ENCODE measurements around the gene NOL3. TPM values are rescaled to one million over a fixed set of nuclear protein-coding genes. Genes with fewer than 3 reads are reported as not detected.
"Not testable (repeated sequence)": the region's sequence is repeated elsewhere in the genome, so short reads cannot be mapped to it uniquely, and the experiment has no call there.

The NOL3 gene
- 10 to 100 TPM; 35.6 to 36.7 TPM for total RNA-seq

DNA sequence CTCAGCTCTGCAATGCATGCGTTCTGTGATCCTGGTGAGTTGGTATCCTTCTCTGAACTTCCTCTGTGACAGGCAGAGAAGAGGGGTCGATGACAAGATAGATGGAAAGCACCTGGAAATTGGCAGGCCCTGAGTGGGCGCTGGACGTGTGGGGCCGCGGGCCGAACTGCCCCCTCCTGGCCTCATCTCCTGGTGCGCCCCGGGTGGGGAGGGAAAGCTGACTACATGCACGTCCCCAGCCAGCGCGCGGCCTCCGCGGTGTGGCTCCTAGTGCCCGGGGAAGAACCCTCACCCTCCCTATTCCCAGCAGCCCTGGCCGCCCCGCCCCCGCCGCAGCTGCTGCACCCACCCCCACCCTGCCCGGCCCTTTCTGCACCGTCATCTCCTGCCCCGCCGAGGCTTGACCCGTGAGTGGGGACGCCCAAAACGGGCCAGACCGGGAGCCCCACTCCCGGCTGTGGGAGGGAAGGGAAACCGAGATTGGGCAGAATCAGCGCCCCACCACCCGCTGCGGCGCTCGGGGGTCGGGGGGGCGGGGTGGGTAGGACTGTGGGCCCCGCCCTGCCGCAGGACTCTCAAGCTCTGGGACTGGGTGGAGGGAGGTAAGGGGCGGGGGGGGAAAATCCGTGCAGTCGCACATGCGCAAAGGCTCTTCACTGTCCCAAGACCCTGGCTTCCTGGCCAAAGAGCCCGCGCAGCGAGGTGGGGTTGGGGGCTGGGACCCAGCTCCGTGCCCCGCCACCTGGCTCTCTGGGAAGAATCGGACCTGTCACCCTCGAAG lies at the start of gene NOL3:
Gene NOL3, plus strand, starts transcription at position 371 of the 781 bp plus-strand sequence.
- Mint-ChIP-seq H3K27ac (peak within 1 kb of the TSS; percentile 72), H3K4me1 (peaks cover 59% of the 10 kb centered on the region), H3K4me3 (peak within 1 kb of the TSS; percentile 74), H3K27me3 (peaks cover 44% of the 10 kb centered on the region), H3K9me3 (no peaks in the 10 kb centered on the region), H3K36me3 (ENCODE audit: low read depth) (peaks cover 40% of the 10 kb centered on the region)
- DNase-seq = peak; percentile 67
- POLR2A ChIA-PET = interaction anchor here (0.6 to 13.2 kb wide), 9 partner anchors 7 to 312 kb away, joined by 3 to 204 read pairs (median 3); partner anchors contain the start of genes E2F4, FBXL8, HSF4 and MATCAP1
- CTCF ChIA-PET = interaction anchor here (1.0 to 2.9 kb wide), 9 partner anchors 9 to 274 kb away, joined by 3 to 16 read pairs (median 5); partner anchors contain the start of genes FBXL8 and TRADD

DNA sequence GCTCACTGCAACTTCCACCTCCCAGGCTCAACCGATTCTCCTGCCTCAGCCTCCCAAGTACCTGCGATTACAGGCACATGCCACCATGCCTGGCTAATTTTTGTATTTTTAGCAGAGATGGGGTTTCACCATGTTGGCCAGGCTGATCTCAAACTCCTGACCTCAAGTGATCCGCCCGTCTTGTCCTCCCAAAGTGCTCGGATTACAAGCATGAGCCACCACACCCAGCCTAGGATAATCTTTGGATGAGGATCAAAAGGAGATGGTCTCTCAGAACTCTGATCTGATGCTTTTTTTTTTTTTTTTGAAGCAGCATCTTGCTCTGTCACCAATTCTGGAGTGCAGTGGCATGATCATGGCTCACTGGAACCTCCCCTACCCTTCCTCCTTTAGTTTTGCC lies 47.5 kb upstream of the NOL3 start:
- DNase-seq, H3K9me3 Mint-ChIP-seq, H3K4me3 Mint-ChIP-seq, H3K27me3 Mint-ChIP-seq, H3K4me1 Mint-ChIP-seq, CTCF ChIA-PET, POLR2A ChIA-PET, H3K27ac Mint-ChIP-seq: not testable (repeated sequence)
- peaks cover 30% of the 10 kb centered on the region for H3K36me3 Mint-ChIP-seq (ENCODE audit: low read depth)

DNA sequence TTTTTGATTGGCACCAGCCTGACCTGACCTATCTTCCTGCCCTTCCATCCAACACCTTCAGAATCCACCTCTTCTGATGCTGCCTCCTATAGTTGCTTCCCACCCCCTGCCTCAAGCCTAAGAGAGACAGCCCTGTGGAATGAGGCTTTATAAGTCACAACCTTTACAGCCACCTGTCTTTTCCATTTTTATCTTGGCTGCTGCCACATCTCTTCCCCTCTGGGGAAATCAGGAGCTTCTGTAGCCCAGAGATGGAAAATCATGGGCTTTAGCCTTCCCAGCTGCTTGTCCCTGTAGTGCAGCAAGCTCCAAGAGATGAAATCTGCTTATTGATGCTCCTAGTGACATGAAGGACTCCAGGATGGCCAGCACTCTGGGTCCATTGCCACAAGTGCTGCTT lies 41.9 kb upstream of the NOL3 start:
- H3K4me1 Mint-ChIP-seq = peaks cover 1% of the 10 kb centered on the region
- no peak overlapping the region for H3K4me3 Mint-ChIP-seq
- H3K27me3 Mint-ChIP-seq = no peaks in the 10 kb centered on the region
- no peaks in the 10 kb centered on the region for H3K9me3 Mint-ChIP-seq
- ChIA-PET POLR2A (interaction anchor here (0.7 kb wide), 1 partner anchor 234 kb away, joined by 3 read pairs; no protein-coding TSS in a partner anchor), CTCF (interaction anchor here (0.9 kb wide), 1 partner anchor 171 kb away, joined by 4 read pairs; no protein-coding TSS in a partner anchor)
- H3K27ac Mint-ChIP-seq = no peak overlapping the region
- peaks cover 32% of the 10 kb centered on the region for H3K36me3 Mint-ChIP-seq (ENCODE audit: low read depth)
- no peak for DNase-seq

DNA sequence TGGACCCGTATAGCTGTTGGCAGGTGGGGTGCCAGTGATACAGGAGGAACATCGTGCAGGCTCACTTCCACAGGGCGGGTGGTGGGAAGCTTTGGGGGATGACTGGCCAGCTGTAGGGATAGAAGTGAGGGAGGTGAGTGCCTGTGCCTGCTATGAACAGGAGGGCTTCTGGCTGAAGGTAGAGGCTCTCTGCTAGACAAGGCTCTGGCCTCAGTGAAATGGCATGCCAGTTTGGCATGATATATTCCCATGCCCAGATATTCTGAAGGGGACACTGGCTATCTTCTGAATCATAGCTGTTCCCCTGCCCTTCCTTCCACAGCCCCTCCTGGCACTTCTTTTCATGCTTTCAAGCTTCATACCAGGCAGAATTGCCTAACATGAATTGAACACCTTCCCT lies 41.5 kb upstream of the NOL3 start:
- H3K4me1 Mint-ChIP-seq = peaks cover 1% of the 10 kb centered on the region
- H3K36me3 Mint-ChIP-seq (ENCODE audit: low read depth) = peaks cover 28% of the 10 kb centered on the region
- no peak overlapping the region for H3K27ac Mint-ChIP-seq
- CTCF ChIA-PET = interaction anchor here (0.5 to 1.7 kb wide), 4 partner anchors 26 to 386 kb away, joined by 3 to 5 read pairs (median 4); partner anchors contain the start of gene CES3
- no peak for DNase-seq
- no peaks in the 10 kb centered on the region for H3K9me3 Mint-ChIP-seq
- H3K27me3 Mint-ChIP-seq = no peaks in the 10 kb centered on the region
- POLR2A ChIA-PET = interaction anchor here (0.7 kb wide), 1 partner anchor 234 kb away, joined by 3 read pairs; no protein-coding TSS in a partner anchor
- H3K4me3 Mint-ChIP-seq = no peak overlapping the region

DNA sequence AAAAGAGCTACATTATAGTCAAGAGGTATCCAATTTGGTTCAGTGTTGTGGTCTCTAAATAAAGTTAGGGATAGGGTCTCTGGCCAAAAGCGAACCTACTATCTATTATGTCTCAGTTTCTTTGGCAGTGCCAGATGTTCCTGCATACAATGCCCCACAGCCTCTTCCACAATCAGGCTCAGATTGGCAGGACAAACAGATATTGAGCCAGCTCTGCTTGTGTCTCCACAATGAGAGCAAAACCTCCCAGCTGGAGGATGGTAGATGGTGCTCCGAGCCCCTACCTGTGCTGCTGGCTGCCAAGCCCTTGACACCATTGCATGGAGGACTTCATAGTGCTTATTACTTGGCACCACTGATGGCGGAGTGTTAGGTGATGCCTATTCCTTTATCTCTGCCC lies 40.9 kb upstream of the NOL3 start:
- H3K9me3 Mint-ChIP-seq = no peaks in the 10 kb centered on the region
- H3K27ac Mint-ChIP-seq = no peak overlapping the region
- ChIA-PET CTCF (interaction anchor here (0.5 to 1.7 kb wide), 5 partner anchors 10 to 385 kb away, joined by 3 to 5 read pairs (median 4); partner anchors contain the start of gene CES3), POLR2A (no interaction called here)
- DNase-seq = no peak
- peaks cover 1% of the 10 kb centered on the region for H3K4me1 Mint-ChIP-seq
- H3K4me3 Mint-ChIP-seq = no peak overlapping the region
- no peaks in the 10 kb centered on the region for H3K27me3 Mint-ChIP-seq
- peaks cover 25% of the 10 kb centered on the region for H3K36me3 Mint-ChIP-seq (ENCODE audit: low read depth)

DNA sequence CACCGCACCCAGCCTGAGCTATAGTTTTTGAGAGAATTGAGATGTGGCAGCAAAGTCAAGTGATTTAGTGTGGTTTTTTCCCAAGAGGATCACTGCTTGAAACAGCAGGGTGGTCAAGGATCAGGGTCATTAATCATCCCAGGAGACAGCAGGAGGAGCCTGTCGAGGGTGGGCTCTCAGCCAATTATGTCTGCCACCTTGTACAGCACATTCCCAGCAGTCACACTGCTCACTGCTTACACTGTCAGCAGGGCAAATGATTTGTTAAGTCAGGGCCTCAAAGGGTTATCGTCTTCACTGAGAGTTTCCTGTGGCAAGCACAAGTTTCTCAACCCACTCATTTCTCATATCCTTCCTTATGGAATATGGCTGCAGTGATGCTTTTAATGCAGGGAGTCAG lies 32.7 kb upstream of the NOL3 start:
- DNase-seq = no peak
- H3K27me3 Mint-ChIP-seq = no peaks in the 10 kb centered on the region
- CTCF ChIA-PET = interaction anchor here (3.5 kb wide), 1 partner anchor 18 kb away, joined by 19 read pairs; no protein-coding TSS in a partner anchor
- H3K9me3 Mint-ChIP-seq = no peaks in the 10 kb centered on the region
- peaks cover 37% of the 10 kb centered on the region for H3K36me3 Mint-ChIP-seq (ENCODE audit: low read depth)
- no peaks in the 10 kb centered on the region for H3K4me1 Mint-ChIP-seq
- H3K4me3 Mint-ChIP-seq = no peak overlapping the region
- POLR2A ChIA-PET = interaction anchor here (1.3 kb wide), 2 partner anchors 13 to 107 kb away, joined by 3 read pairs; partner anchors contain the start of gene B3GNT9
- H3K27ac Mint-ChIP-seq = no peak overlapping the region

DNA sequence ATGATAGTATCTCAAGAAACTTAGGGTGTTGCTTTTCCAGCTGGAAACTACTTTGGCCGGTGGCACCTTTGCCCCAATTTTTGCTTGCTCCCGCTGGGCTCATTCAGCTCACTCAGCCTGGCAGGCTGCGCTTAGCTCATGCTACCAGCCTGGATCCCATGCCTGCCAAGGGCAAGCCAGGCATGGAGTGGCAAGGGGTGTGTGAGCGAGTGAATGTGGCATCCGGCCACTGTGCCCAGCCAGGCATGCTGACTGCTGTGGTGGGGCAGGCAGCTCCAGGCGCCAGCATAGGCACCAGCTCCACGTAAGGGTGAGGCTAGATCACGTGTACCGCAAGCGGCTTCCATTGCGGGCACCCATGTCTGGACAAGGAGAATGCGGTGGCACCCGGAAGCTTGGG lies 28.9 kb upstream of the NOL3 start:
- H3K27ac Mint-ChIP-seq = no peak overlapping the region
- no peaks in the 10 kb centered on the region for H3K9me3 Mint-ChIP-seq
- no peak overlapping the region for H3K4me3 Mint-ChIP-seq
- H3K36me3 Mint-ChIP-seq (ENCODE audit: low read depth) = peaks cover 38% of the 10 kb centered on the region
- ChIA-PET POLR2A (interaction anchor here (0.8 to 2.8 kb wide), 5 partner anchors 10 to 111 kb away, joined by 3 to 10 read pairs (median 6); partner anchors contain the start of genes FBXL8, PHAF1 and TRADD), CTCF (interaction anchor here (0.9 to 2.2 kb wide), 3 partner anchors 9 to 123 kb away, joined by 3 to 10 read pairs (median 4); partner anchors contain the start of gene B3GNT9)
- no peak for DNase-seq
- H3K4me1 Mint-ChIP-seq = no peaks in the 10 kb centered on the region
- no peaks in the 10 kb centered on the region for H3K27me3 Mint-ChIP-seq

DNA sequence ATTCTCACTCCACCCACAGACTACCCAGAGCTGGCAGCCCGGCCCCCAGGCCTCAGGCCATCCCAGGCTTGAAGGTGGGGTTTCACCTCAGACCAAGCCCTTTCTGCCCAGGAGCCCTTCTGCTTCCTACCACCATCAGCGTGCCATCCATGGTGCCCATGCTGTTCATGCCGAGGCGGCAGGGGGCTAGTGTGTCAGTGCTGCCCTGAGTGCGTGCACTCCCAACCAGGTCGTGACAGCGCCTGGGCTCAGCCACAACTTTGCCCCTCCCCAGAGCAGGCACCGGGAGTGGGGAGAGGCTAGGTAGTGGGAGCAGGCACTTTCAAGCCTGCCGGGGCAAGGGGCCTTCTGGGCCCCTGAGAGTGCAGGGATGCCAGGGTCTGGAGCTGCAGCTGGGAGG lies 28.0 kb upstream of the NOL3 start:
- Mint-ChIP-seq H3K4me1 (no peaks in the 10 kb centered on the region), H3K4me3 (no peak overlapping the region), H3K27ac (no peak overlapping the region), H3K9me3 (no peaks in the 10 kb centered on the region), H3K36me3 (ENCODE audit: low read depth) (peaks cover 38% of the 10 kb centered on the region), H3K27me3 (no peaks in the 10 kb centered on the region)
- POLR2A ChIA-PET = interaction anchor here (2.1 to 2.8 kb wide), 2 partner anchors 12 to 16 kb away, joined by 10 read pairs; partner anchors contain the start of genes FBXL8 and TRADD
- no peak for DNase-seq
- CTCF ChIA-PET = interaction anchor here (2.2 kb wide), 1 partner anchor 13 kb away, joined by 10 read pairs; no protein-coding TSS in a partner anchor

DNA sequence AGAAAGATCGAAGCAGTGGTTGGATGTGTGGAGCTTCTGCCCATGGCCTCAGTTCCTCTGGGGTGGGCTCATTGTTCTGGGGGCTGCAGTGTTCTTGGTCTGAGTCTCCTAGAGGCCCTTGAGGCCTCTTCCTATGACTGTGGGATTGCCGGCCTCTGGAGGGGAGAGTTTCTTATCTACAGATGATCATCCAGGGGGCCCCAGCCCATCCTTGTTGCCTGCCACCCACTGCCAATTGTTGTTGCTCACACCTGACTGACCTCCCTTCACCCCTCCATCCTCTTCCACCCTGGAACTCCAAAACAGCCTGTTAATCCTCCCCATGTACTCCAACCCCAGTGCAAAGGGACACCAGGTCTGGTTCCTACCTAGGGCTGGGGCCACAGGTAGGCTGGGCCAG lies 25.4 kb upstream of the NOL3 start:
- no peak for DNase-seq
- peaks cover 6% of the 10 kb centered on the region for H3K4me1 Mint-ChIP-seq
- no peaks in the 10 kb centered on the region for H3K9me3 Mint-ChIP-seq
- H3K27ac Mint-ChIP-seq = no peak overlapping the region
- ChIA-PET CTCF (interaction anchor here (3.2 kb wide), 1 partner anchor 10 kb away, joined by 16 read pairs; no protein-coding TSS in a partner anchor), POLR2A (interaction anchor here (1.0 to 1.6 kb wide), 2 partner anchors 14 to 193 kb away, joined by 3 to 4 read pairs; partner anchors contain the start of gene TRADD)
- H3K36me3 Mint-ChIP-seq (ENCODE audit: low read depth) = peaks cover 51% of the 10 kb centered on the region
- H3K4me3 Mint-ChIP-seq = no peak overlapping the region
- no peaks in the 10 kb centered on the region for H3K27me3 Mint-ChIP-seq

DNA sequence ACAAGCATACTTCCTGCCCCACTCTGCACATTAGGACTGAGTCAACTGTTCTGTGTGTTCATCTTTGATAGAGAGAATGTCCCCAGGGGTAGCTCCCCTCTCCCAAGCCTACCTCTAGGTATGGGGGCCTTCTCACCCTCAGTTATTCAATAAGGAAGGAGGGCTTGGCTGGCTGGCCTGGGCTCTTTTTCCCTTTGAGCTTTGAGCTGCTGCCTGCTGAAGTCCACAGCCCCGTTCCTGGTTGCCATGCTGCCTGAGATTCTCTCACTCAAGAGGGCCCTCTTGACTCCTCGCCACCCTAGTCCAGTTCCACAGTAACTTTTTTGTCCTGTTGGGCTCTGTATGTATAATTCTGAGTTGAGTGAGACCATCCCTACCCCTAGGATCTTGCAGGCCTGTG lies 24.6 kb upstream of the NOL3 start:
- DNase-seq = no peak
- no peaks in the 10 kb centered on the region for H3K27me3 Mint-ChIP-seq
- no peak overlapping the region for H3K4me3 Mint-ChIP-seq
- no peak overlapping the region for H3K27ac Mint-ChIP-seq
- ChIA-PET POLR2A (no interaction called here), CTCF (interaction anchor here (3.2 kb wide), 1 partner anchor 9 kb away, joined by 16 read pairs; no protein-coding TSS in a partner anchor)
- peaks cover 6% of the 10 kb centered on the region for H3K4me1 Mint-ChIP-seq
- peaks cover 45% of the 10 kb centered on the region for H3K36me3 Mint-ChIP-seq (ENCODE audit: low read depth)
- no peaks in the 10 kb centered on the region for H3K9me3 Mint-ChIP-seq

DNA sequence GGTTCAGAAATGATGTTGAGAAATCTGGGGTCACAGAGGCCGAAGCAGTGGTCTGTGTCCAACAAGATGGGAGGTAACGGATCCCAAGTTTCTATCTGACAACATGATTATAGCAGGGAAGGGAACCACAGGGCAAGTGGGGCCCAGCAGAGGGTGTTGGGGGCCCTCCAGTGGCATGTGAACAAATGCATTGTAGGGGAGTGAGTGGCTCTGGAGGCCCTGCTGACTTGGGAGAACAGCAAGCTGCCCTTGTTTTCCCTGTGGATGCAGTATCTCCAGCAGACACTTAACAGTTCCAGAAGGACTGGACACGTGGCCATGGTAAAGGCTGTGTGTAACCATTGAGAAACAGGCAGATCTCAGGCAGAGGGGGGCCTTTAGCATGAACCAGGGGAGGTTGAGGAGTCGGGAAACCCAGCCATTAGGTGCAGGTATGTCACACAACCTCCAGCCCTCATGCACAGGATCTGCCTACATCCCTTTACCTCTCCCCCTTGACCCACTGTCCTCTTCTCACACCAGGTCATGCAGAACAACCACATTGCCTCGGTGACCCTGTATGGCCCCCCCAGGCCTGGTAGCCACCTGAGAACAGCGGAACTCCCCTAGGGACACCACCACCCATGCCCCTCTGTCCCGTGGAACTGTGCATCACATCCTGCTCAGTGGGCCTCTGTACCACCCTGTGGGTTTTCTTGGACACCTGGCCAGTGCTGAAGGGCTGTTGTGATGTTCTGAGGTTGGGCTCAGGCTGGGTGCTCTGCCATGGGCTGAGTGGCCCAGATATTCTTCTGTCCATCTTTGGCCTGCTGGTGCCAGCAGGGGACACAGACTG lies 23.6 kb upstream of the NOL3 start:
- ChIA-PET POLR2A (interaction anchor here (0.9 kb wide), 1 partner anchor 109 kb away, joined by 3 read pairs; no protein-coding TSS in a partner anchor), CTCF (interaction anchor here (1.2 kb wide), 1 partner anchor 8 kb away, joined by 3 read pairs; no protein-coding TSS in a partner anchor)
- no peaks in the 10 kb centered on the region for H3K27me3 Mint-ChIP-seq
- no peak for DNase-seq
- no peaks in the 10 kb centered on the region for H3K9me3 Mint-ChIP-seq
- peaks cover 15% of the 10 kb centered on the region for H3K4me1 Mint-ChIP-seq
- peaks cover 40% of the 10 kb centered on the region for H3K36me3 Mint-ChIP-seq (ENCODE audit: low read depth)
- peak overlapping the region; percentile 35 for H3K27ac Mint-ChIP-seq
- no peak overlapping the region for H3K4me3 Mint-ChIP-seq

DNA sequence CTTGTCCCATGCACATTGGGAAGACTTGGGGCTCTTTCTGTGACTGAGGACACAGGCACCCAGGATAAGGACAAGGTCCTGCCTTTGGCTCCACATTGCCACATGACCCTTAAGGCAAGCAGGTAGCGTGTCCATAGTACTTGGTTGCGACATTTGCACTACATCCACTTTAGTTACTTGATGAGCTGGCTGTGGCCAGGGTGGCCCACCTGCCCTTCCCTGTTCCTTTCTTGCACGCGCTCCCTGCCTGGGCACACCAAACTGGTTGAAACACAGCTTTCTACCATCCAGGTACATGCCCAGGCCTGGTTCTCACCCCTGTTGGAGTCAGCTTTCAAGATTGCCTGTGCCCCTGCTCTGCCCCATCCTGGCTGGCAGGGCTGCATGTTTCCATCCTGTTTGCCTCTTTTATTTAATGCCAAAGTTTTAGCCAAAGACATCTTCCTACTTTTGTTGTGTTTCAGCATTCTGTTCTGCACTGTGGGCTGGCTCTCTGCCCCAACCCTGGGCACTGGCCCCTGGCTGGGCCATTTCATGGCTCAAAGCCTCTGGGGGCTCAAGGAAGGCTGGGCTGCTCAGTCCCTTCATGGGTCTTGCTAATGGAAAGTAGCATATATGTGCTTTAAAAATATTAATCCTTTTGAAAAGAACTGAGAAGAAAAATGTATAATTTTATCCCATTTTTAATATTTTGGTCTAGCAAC lies 22.7 kb upstream of the NOL3 start:
- H3K4me1 Mint-ChIP-seq = peaks cover 19% of the 10 kb centered on the region
- no peaks in the 10 kb centered on the region for H3K27me3 Mint-ChIP-seq
- H3K27ac Mint-ChIP-seq = peak overlapping the region; percentile 68
- no peaks in the 10 kb centered on the region for H3K9me3 Mint-ChIP-seq
- peaks cover 37% of the 10 kb centered on the region for H3K36me3 Mint-ChIP-seq (ENCODE audit: low read depth)
- CTCF ChIA-PET = interaction anchor here (1.2 kb wide), 1 partner anchor 8 kb away, joined by 3 read pairs; no protein-coding TSS in a partner anchor
- no peak for DNase-seq
- H3K4me3 Mint-ChIP-seq = no peak overlapping the region
- POLR2A ChIA-PET = interaction anchor here (0.9 kb wide), 1 partner anchor 110 kb away, joined by 3 read pairs; no protein-coding TSS in a partner anchor

All from activated CD4-positive, alpha-beta memory T cell treated with anti-CD3 and anti-CD28 coated beads, Interleukin-2, amount 10 ng/mL, durations not matched to agents 7 days and 5 days (primary cell).